Activated gamma-delta T cell treated with Interleukin-2 at 50 U/mL for 16 hours (primary cell): Measurements from ENCODE around the gene CAMTA1.
"Not testable (repeated sequence)": the region's sequence is repeated elsewhere in the genome, so short reads cannot be mapped to it uniquely, and the experiment has no call there.

Experiments
- DNase-seq: peaks from one replicate; pipeline ENCODE4 v3.0.0-alpha.2; 2020

The CAMTA1 gene

DNA sequence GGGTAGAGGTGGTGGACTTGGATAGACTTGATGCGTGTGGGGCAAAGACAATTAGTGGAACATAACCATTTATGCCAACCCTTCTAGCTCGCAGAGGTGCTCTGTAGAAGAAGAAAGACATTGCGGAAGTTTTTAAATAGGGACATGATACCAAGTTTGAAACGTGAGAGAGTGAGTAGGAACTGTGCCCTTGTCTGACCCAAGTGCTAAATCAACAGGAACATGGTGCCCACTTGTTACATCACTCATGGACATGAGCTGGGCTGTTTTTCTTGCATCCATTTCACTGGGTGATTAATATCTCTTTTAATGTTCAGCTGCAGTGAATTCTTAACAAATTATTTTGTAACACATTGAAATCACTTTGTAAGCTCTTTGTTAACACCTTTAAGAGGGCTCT lies 577.7 kb downstream of the CAMTA1 start:
- DNase-seq, result no peak

DNA sequence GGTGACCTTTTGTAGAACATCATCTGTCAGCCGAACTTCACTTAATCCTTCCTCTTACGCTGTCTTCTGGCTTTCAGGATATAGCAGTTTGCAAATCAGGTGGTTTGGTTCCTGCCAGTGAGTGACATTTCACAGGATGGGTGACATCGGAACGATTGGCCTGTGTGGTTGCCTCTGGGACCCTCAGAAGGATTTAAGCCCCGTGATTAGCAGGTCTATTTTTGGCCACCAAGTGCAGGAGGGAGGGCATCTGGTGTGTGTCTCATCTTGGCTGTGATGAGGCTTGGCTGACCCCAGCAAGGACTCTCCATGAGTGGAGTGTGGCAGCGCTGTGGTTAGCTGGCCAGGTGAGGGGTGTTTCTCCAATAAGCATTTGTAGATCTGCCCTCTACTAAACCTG lies 578.2 kb downstream of the CAMTA1 start:
- no peak for DNase-seq

DNA sequence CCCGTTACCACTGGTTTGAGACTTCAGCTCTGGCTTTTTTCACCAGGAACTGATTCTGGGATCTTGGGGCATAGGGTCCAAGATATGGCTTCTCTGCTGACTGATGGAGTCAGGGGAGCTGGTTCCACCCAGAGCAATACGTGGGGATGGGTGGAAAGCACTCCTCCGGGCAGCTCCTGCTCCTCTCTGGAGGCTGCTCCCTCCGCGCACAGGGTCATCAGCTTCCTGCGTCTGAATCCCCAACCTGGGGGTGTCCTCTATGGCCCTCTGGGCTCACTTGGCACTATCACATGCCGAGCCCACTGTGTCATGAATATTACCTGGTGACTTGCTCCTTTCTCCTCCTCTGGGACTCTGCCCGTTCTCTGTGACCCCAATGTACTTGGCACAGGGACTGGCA lies 580.5 kb downstream of the CAMTA1 start:
- DNase-seq, result no peak

DNA sequence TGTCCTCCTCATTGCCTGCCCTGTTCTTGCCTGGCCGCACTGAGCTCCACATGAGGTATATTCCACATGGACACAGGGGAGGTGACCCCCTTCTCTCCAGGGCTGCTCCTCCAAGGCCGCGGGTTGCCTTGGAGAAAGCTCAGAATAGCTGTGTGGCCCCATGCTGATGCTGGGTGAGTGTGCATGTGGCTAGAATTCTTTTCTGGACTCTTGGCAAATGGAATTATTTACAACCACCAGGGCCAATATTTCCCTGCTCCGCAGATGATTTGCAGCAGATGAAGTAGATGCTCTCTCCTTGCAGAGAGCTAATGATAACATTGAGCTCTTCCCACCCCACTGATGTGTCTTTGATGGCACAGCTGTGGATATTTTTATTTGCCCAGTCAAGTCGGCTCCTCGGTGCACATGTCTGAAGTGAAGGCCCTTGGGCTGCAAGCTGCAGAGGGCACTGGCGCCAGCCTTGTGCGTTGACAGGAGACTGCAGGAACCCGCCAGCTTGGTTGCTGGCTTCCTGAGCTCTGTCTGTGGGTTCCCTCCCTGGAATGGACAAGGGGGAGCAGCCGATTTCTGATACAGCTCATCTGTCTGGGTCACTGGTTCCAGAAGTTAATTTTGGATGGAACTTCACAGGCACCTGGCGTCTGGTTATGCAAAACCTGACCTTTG lies 581.2 kb downstream of the CAMTA1 start:
- no peak for DNase-seq

DNA sequence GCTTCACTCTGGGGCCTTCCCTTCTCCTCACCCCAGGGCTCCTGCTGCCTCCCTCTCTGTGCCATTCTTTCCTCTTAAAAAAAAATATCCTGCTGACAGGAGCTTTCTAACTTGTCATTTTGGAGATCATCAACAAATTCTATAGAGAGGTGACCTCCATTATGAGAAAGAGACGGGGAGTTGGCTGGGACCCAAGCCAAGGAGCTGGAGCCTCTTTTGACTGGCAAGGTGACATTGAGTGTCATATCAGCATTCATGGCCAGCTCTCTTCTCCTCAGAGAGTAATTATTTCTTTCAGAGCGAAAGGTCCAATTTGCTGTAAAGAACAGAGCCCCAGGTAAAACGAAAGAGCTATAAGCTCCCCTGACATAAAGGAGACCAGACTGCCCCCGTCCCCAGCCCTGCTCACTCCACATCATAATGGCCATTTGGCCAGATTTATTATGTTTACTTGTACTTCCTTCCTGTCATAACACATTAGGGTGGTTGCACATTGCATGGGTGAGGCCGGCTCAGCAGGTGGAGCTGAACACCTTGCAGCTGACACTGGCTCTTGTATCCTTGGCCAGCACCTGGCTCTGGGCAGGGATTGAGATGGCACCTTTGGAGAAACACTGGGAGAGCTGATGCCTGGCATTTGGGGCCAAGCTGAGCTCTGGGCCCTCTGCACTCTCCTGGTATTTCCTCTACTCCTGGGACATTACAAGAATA lies 581.9 kb downstream of the CAMTA1 start:
- no peak for DNase-seq

DNA sequence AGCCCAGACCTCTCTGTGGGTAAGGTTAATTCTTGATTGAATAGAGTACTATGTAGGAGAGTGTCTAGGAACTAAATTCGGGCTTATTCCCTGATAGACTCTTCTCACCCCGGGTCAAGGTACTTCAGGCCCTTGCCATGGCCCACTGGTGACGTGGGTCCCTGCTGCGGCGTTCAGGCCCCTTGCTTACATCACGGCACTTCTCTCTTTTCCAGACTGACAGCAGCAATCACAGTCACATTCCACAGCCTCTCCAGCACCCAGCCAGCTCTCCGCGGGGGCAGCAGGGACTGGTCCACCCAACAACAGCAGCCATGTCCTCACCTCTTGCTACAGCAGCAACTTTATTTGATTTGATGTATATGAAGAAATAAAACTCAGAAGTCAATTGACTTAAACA lies 584.6 kb downstream of the CAMTA1 start:
- no peak for DNase-seq

DNA sequence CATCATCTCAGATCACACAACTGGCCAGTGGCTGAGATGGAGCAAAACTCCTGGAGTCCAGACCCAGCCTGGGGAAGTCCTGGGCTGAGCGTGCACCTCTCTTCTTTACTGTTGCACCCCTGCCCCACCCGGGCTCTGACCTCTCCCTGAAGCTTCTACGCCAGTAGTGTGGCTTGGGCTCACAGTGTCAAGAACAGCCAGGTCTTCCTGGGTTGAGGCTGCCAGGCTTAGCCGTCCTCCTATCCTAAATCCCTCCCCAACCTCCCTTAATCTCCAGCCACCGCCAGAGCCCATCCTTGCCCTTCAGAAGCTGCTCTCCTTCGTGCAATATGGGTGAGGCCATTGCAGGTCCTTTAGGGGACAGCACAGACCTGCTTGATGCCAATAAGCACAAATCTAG lies 586.7 kb downstream of the CAMTA1 start:
- no peak for DNase-seq

DNA sequence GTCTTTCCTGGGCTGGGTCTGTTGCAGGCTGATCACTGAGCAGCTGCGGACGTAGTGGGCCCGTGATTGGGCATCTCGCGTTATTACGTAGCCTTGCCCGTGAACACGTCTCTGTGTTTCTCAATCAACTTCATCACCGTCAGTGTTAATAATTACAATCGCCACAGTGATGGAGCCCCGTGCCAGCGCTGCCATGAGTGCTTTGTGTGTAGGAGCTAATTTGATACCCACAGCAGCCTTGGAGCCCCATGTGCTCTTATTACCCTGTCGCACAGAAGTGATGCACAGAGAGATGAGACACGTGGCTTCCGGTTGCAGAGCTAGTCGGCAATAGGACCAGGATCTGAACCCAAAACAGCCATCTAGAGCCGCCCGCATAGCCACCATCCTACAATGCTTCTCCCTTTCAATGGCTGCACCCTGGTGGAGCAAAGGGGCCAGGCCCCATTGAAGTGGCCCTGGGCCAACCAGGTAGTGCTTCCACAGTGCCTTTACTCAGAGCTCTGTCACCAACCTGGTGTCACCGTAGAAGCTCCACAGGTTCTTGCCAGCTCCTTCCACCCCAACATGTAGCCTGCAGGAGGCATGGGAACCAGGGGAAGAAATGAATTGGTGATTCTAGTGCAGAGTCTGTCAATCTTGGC lies 587.3 kb downstream of the CAMTA1 start:
- no peak for DNase-seq

DNA sequence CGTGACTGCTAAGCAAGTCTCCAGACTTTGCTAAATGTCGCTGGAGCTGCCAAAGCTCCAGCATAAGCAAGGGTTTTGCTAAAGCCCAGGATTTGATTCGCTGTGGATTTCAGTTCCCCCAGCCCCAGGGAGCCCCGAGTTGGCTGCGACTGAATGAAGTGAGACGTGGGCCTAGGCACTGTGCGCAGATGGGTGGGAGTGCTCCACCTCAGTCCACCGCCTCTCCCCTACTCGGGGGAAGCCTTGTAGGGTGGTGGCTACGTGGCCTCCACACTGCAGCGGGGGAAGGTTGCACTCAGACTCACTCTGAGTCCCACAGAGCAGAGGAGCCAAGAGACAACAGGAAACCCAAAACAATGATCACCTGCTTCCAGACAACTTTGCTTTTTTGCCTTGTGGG lies 588.0 kb downstream of the CAMTA1 start:
- DNase-seq, result no peak

DNA sequence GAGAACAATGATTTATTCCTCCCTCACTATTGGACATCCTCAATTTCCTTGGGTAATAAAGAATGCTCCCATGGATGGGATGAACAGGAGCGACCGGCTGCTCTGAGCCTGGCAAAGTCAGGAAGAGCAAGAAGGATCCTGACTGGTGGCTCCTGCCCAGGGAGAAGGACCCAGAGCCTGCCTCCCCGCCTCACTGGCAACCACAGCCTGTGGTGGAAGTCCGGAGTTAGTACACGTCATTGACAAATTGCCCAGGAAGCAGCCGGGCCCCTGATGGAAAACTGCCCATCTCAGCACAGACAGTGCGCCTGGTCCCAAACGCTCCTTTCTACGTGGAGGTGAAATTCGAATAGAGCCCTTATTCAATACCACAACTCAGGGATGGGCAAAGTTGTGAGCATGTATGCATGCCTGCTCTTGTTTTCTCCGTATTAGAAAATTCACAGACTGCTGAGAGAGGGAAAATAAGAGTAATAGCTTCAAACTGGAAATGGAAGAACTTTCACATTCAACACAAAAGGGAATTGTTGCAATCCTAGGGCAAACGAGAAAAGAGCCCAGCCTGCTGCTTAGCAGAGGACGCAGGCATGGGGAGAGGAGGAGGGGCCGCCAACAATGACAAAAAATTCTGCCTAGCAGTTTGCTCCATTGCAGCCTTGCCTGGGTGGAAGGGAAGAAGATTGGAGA lies 588.8 kb downstream of the CAMTA1 start:
- no peak for DNase-seq

DNA sequence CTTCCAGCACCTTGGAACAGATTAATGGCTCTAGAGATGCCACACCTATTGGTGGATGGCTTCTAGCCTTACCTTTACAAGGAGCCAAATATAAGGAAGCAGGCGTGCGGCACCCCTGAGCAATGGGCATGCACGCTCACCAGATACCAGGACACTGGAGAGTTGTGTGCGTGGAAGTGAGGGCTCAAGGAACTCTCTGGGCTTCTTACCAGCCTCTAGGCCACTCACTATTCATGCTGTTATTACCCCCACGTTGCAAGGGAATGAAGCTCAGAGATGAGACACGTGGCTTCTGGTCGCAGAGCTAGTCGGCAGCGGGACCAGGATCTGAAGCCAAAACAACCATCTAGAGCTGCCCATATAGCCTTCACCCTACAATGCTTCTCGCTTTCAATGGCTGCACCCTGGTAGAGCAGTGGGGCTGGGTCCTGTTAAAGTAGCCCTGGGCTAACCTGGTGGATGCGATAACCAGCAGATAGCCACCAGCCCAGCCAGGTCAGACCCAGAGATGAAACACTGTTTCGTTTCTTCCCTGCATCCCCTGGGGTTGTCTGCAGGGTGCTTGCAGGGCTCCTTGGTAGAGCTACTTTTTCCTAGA lies 589.4 kb downstream of the CAMTA1 start:
- no peak for DNase-seq

DNA sequence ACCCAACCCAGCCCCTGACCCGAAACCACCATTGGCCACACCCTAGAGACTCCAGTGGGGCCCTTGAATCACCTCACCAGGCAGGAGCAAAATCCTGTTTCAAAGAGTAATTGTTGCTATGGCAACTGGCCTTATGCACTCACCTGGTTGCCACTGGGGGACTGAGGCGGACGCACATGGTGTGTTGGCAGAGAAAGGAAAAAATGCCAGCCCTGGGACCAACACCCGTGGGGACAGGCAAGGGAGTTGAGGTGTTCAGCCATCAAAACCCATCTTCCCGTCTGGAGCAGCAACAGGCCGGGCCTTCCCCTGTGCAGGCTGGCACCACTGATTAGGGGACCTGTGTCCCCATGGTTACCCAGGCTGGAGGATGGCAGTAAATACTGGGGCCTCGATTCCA lies 590.1 kb downstream of the CAMTA1 start:
- no peak for DNase-seq

DNA sequence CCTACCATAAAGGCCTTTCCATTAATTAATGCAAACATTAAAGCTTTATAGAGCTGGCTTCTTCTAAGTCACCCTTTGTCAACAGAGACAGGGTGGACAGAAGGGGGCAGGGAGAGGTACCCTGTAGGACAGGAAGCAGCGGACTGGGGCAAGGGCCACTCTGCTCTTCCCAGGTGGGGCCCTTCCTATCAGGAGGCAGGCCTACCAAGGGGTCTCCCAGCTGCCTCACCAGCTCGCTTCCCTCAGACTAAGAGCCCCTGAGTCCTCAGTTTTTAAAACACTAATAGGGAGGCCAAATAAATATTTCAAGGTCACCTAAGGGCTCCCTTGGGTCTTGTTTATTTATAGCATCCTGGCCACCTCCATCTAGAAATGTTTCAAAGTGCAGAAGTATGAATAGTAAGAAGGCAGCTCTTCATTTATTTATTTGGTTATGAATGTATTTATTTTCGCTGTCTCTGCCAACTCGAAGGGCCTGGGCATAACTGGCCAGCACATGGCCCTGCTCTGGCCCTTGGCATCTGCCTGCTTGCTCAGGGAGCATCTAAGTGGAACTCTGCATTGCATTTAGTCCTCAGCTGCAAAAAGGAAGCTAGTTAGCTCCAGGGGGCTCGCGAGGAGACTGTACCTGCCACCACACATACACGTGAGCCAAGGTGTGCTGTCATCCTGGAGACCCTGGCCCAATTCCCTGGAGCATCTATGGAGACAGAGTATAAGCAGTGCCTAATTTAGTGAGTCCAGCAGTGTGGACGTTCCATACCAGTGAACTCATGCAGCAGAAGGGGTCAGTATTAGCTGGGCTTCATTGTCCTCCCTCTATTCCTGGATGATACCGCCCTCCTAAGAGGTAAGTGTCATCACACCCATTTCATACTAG lies 590.8 kb downstream of the CAMTA1 start:
- DNase-seq, result no peak

DNA sequence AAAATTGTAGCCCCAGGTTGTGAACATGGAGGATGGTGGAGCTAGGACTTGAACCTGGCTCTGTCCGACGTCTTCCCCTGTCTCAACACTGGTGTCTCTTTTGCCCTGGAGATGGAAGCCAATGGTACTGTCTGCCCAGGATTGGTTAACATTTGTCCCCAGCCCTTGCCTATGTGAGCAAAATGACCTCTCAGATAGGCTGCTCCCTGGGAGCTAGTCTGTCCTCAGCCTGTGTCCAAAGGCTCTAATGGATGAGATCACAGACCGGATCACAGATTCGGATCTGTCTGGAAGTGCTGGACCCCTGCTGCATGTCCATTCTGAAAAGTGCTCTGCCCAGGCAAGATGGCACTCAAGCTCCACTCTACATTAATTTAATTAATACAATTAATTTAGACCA lies 591.4 kb downstream of the CAMTA1 start:
- DNase-seq, result no peak

DNA sequence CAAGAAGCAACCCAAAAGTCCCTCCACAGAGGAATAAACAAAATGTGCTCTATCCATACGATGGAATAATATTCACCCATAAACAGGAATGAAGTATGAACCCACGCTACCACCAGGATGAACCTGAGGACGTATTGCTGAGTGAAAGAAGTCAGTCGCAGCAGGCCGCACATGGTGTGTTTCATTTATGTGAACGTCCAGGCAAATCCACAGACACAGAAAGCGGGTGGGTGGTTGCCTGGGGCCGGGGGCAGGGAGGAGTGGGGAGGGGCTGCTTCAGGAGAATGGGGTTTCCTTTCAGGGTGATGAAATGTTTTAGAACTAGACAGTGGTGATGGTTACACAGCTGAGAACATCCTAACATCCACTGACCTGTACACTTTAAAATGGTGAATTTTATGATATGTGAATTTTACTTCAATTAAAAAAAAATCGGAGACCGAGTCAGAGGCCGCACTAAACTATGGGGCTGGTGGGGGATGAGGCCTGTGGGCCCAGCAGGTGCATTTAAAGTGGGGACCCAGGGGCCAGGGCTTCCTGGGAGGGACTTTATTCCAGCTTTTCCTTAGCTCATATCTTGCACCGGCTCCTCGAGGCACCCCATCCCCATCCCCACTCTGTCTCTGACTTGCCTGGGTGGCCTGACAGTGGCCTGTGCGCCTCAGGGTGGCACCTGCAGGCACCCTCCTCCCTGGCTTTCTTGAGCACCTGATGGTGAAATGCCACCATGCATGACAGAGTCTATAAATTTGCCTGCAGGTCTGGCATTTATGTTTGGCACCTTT lies 593.3 kb downstream of the CAMTA1 start:
- DNase-seq, result no peak

DNA sequence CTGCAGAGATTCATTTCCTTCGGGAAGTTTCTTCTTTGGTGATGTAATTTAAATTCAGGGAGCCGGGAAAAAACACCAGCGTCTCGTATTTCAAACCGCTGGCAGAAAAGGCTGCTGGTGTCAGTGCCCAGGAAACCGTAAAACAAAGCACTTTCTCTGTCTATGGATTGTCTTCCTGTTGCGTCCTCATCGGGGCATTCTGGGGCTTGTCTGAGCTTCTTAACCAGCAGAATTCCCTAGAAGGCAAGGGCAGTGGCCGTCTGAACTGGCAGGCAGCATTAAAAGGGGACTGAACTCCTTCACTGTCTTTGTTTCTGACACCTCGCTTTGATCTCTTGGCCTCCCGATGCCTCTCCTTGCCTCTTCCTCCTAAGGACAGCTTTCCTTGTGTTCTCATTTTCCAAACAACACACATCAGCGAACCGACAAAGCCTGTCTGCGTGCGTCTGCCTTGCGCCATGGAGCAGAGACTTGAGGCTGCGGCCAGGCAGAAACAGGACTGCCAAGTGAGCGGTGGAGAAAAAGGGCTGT lies 594.3 kb downstream of the CAMTA1 start:
- no peak for DNase-seq

DNA sequence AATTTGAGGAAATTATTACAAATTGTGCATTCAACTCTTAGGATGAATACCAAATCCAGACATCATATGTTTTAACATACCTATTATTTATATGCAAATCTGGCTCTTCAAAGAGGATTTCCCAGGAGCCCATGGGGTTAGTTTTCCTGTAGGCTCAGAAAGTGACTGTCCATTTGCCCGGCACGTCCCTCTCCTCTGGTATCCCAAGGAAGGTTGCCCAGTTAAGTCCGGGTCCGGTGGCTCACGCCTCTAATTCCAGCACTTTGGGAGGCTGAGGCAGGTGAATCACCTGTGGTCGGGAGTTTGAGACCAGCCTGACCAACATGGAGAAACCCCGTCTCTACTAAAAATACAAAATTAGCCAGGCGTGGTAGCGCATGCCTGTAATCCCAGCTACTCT lies 594.8 kb downstream of the CAMTA1 start:
- DNase-seq, result not testable (repeated sequence)

DNA sequence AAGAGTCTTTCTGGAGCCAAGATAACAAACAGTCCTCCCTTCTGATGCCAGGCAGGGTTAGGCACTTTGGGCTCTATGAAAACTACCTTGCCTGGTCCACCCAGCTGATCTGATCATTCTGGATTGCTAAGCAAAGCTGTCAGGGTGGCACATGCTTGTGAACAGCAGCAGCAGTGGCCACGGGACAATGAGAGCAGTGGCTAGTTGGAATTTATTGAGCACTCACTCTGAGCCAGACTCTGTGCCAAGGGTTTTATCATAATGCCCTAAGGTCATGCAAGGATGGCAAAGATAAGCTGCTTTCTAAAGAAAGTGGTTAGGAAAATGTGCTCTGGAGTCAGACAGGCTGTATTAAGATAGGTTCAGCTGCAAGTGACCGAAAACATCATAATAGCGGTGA lies 595.5 kb downstream of the CAMTA1 start:
- DNase-seq, result no peak

DNA sequence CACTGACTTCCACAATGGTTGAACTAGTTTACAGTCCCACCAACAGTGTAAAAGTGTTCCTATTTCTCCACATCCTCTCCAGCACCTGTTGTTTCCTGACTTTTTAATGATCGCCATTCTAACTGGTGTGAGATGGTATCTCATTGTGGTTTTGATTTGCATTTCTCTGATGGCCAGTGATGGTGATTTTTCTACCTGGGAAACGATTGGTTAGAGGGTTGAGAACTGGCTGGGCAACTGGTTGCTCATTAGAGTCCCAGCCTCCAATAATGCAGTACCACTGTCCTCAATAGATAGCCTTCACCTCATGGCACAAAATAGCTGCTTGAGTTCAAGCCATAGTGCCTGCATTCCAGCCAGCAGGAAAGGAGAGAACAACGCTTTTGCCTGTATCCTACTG lies 596.5 kb downstream of the CAMTA1 start:
- DNase-seq, result not testable (repeated sequence)

DNA sequence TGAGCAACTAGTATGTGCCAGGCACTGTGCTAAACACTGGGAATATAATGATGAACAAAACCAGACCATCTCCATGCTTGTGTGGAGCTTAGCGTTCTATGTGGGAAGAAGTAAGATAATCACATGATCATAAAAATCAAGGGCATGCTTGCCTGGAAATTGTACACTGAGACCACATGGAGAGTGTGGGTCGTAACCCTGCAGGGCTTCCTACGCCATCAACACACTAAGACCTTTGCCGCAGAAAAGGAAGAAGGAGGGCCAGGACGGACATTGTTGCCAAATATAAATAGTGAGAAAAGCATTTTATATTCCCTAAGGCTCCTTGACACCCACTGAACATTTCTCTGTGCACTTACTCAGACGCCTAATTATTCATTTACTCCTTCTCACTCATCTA lies 597.7 kb downstream of the CAMTA1 start:
- DNase-seq, result no peak
